Measurements from ENCODE around the gene SLC46A3.

Gene SLC46A3

GRCh38 chr13:28659621-28659970, 59.2 kb downstream of the SLC46A3 start:
- no peak for TF ChIP-seq CTCF (IDR thresholded peaks at IDR 0.05; ENCODE audit: borderline replicate concordance, insufficient read depth, low read depth, low read length)
- H3K4me3 ChIP-seq (ENCODE audit: low read depth, low read length) = peak overlapping the region; percentile 93

GRCh38 chr13:28658796-28659620, 59.8 kb downstream of the SLC46A3 start, which contains the start of gene POMP:
TSS of gene POMP (plus strand) at chr13:28659130. CDS start at chr13:28659185, 55 bp downstream.
- TF ChIP-seq CTCF (IDR thresholded peaks at IDR 0.05; ENCODE audit: borderline replicate concordance, insufficient read depth, low read depth, low read length) = no peak
- peak within 1 kb of the TSS; percentile 93 for H3K4me3 ChIP-seq (ENCODE audit: low read depth, low read length)

- H3K4me3 ChIP-seq (ENCODE audit: low read depth, low read length) = peak overlapping the region; percentile 93
- no peak for TF ChIP-seq CTCF (IDR thresholded peaks at IDR 0.05; ENCODE audit: borderline replicate concordance, insufficient read depth, low read depth, low read length)
Observed at GRCh38 chr13:28658539-28658795, 60.3 kb downstream of the SLC46A3 start.

- TF ChIP-seq CTCF (IDR thresholded peaks at IDR 0.05; ENCODE audit: borderline replicate concordance, insufficient read depth, low read depth, low read length) = no peak
- H3K4me3 ChIP-seq (ENCODE audit: low read depth, low read length) = peak overlapping the region; percentile 93
Observed at GRCh38 chr13:28657784-28658538, 60.8 kb downstream of the SLC46A3 start.

- TF ChIP-seq CTCF (IDR thresholded peaks at IDR 0.05; ENCODE audit: borderline replicate concordance, insufficient read depth, low read depth, low read length) = no peak
- H3K4me3 ChIP-seq (ENCODE audit: low read depth, low read length) = no peak overlapping the region
Observed at GRCh38 chr13:28655561-28655960, 63.2 kb downstream of the SLC46A3 start.

- no peak for TF ChIP-seq CTCF (IDR thresholded peaks at IDR 0.05; ENCODE audit: borderline replicate concordance, insufficient read depth, low read depth, low read length)
- H3K4me3 ChIP-seq (ENCODE audit: low read depth, low read length) = no peak overlapping the region
Observed at GRCh38 chr13:28654276-28654675, 64.5 kb downstream of the SLC46A3 start.

GRCh38 chr13:28653111-28653510, 65.7 kb downstream of the SLC46A3 start:
- H3K4me3 ChIP-seq (ENCODE audit: low read depth, low read length) = no peak overlapping the region
- no peak for TF ChIP-seq CTCF (IDR thresholded peaks at IDR 0.05; ENCODE audit: borderline replicate concordance, insufficient read depth, low read depth, low read length)
